Measurements from ENCODE around the gene NOX5. TPM values are rescaled to one million over a fixed set of nuclear protein-coding genes. Genes with fewer than 3 reads are reported as not detected.

Gene NOX5
- total RNA-seq, 2 donors from 2014 or later: not detected

DNA sequence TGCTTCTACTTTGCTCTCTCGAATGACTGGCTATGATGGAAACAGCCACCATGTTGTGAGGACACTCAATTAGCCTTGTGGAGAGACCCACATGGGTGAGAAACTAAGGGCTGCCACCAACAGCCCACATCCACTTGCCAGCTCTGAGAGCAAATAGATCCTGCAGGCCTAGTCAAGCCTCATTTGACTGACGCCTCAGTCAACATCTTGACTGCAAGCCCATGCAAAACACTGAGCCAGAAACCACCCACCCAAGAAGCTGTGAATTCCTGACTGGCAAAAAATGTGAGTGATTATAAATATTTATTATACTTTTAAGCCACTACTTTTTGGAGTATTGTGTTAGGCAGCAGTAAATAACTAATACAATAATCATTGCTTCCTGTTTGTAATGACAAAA, 58.4 kb downstream of the NOX5 start:
- DNase-seq (no peak), ATAC-seq (no peak)
- Mint-ChIP-seq H3K4me1 (peaks cover 14% of the 10 kb centered on the region), H3K4me3 (no peak overlapping the region), H3K36me3 (ENCODE audit: low read depth) (peaks cover 4% of the 10 kb centered on the region), H3K27me3 (peaks cover 55% of the 10 kb centered on the region), H3K27ac (no peak overlapping the region)
- no peaks in the 10 kb centered on the region for H3K9me3 ChIP-seq (ENCODE audit: control insufficient read depth, low read length, poor library complexity, severe bottlenecking)

DNA sequence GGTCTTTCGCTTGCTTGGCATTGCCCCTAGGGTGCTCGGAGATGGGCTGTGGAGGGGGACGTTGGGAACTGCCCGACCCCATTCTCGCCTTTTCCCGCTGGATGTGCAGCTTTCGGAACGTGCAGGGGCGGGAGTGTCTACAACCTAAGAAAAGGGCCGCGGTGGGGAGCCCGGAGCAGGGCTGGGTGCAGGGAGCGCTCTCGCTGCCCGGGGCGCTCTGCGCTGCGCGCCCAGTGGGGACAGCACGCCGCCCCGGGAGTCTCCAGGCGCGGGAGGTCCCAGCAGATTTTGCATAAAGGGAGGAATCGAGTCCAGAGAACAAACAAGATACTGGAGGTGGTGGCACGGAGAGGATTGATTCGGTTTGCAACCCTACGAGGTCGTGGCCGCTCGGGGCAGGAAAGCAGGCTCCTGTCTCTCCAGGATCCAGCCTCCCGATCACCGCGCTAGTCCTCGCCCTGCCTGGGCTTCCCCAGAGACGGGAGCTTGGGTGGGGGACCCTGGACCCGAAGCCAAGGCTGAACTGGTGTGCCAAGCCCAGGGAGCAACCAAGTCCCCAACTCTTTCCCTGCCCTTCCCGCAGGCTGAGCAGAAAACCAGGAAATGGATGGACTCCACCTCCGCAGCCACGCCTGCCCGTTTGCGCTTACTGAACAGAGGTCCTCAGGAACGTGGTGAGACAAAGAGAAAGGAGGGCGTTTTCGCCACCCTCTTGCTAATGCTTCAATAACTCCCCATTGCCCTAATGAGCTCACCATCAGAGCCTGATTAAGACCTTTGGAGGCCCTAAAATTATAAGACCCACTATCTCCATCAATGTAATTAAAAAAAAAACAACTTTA, 59.7 kb downstream of the NOX5 start:
- H3K36me3 Mint-ChIP-seq (ENCODE audit: low read depth): peaks cover 4% of the 10 kb centered on the region
- H3K4me3 Mint-ChIP-seq: peak overlapping the region; percentile 81
- H3K4me1 Mint-ChIP-seq: peaks cover 14% of the 10 kb centered on the region
- H3K9me3 ChIP-seq (ENCODE audit: control insufficient read depth, low read length, poor library complexity, severe bottlenecking): no peaks in the 10 kb centered on the region
- DNase-seq: no peak
- H3K27ac Mint-ChIP-seq: no peak overlapping the region
- peaks cover 55% of the 10 kb centered on the region for H3K27me3 Mint-ChIP-seq
- ATAC-seq: no peak

DNA sequence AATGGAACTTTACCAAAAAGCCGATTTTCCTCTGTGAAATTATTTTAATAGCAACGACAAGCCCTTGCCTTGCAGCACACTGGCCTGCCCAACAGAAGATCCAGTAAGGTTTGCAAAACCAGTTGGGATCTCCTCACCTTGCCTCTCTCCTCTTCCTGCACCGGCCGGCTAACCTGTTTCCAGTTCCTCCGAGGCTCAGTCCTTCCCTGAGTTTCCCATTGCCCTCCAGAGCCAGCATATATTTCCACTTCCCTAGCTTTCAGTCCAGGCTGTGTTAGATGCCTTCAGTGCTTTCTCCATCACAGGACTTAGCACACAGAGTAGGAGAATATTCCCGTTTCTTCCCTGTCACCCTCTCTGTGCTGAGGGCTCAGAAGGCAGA, 60.3 kb downstream of the NOX5 start:
- ATAC-seq (no peak), DNase-seq (no peak)
- Mint-ChIP-seq H3K4me3 (peak overlapping the region; percentile 81), H3K36me3 (ENCODE audit: low read depth) (peaks cover 4% of the 10 kb centered on the region), H3K27me3 (peaks cover 55% of the 10 kb centered on the region), H3K4me1 (peaks cover 14% of the 10 kb centered on the region), H3K27ac (no peak overlapping the region)
- no peaks in the 10 kb centered on the region for H3K9me3 ChIP-seq (ENCODE audit: control insufficient read depth, low read length, poor library complexity, severe bottlenecking)

DNA sequence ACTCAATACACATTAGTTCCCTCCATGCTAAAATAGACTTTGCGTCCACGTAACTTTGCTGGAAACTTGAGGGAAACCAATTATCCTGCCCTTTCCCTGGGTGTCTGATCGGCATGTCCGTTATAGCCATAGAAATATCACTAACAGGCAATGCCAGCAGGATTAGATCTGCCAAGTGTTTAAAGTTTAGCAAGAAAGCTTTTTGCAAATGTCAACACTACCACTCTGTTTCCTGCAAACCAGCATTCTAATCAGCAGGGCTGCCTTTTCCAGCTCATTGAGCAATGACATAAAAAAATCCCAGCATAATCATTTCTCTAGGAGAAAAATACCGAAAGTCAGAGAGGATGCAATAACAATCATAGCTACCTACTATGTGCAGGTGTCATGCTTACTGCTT, 60.9 kb downstream of the NOX5 start:
- Mint-ChIP-seq H3K36me3 (ENCODE audit: low read depth) (peaks cover 4% of the 10 kb centered on the region), H3K4me3 (no peak overlapping the region)

DNA sequence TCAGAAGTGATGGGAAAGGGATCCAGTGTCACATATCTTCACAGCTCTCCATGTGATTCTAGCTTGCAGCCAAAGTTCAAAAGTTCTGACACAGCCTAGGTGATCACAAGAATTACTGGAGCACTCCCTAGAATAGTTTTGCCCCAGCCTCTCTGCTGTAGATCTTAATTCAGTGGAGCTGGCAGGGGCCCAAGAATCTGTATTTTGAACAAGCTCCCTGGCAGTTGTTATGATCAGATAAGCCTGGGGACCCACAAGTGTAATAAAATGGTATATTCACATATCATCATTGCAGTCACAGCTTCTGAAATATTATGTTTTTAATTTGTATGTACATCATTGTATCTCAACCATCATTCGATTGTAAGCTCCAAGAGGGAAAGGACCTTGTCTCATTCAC, 62.3 kb downstream of the NOX5 start:
- Mint-ChIP-seq H3K4me3 (no peak overlapping the region), H3K27ac (no peak overlapping the region), H3K27me3 (peaks cover 57% of the 10 kb centered on the region), H3K4me1 (peaks cover 19% of the 10 kb centered on the region), H3K36me3 (ENCODE audit: low read depth) (peaks cover 4% of the 10 kb centered on the region)
- ATAC-seq (no peak), DNase-seq (no peak)
- no peaks in the 10 kb centered on the region for H3K9me3 ChIP-seq (ENCODE audit: control insufficient read depth, low read length, poor library complexity, severe bottlenecking)

More for the DNA sequence above, 60.9 kb downstream of the NOX5 start:
- H3K9me3 ChIP-seq (ENCODE audit: control insufficient read depth, low read length, poor library complexity, severe bottlenecking): no peaks in the 10 kb centered on the region
- DNase-seq (no peak), ATAC-seq (no peak)
- Mint-ChIP-seq H3K27me3 (peaks cover 55% of the 10 kb centered on the region), H3K27ac (no peak overlapping the region), H3K4me1 (peaks cover 14% of the 10 kb centered on the region)

DNA sequence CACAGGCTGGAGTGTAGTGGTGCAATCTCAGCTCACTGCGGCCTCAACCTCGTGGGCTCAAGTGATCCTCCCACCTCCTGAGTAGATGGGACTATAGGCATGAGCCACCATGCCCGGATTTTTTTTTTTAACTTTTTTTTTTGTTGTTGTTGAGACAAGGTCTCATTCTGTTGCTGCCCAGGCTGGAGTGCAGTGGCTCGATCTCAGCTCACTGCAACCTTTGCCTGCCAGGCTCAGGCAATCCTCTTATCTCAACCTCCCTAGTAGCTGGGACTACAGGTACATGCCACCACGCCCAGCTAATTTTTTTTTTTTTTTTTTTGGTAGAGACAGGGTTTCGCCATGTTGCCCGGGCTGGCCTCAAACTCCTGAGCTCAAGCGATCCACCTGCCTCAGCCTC, 64.1 kb downstream of the NOX5 start:
- H3K4me1 Mint-ChIP-seq: peaks cover 28% of the 10 kb centered on the region
- no peaks in the 10 kb centered on the region for H3K9me3 ChIP-seq (ENCODE audit: control insufficient read depth, low read length, poor library complexity, severe bottlenecking)
- DNase-seq (no peak), ATAC-seq (no peak)
- no peak overlapping the region for H3K4me3 Mint-ChIP-seq
- peaks cover 40% of the 10 kb centered on the region for H3K27me3 Mint-ChIP-seq
- no peak overlapping the region for H3K27ac Mint-ChIP-seq
- H3K36me3 Mint-ChIP-seq (ENCODE audit: low read depth): peaks cover 1% of the 10 kb centered on the region

DNA sequence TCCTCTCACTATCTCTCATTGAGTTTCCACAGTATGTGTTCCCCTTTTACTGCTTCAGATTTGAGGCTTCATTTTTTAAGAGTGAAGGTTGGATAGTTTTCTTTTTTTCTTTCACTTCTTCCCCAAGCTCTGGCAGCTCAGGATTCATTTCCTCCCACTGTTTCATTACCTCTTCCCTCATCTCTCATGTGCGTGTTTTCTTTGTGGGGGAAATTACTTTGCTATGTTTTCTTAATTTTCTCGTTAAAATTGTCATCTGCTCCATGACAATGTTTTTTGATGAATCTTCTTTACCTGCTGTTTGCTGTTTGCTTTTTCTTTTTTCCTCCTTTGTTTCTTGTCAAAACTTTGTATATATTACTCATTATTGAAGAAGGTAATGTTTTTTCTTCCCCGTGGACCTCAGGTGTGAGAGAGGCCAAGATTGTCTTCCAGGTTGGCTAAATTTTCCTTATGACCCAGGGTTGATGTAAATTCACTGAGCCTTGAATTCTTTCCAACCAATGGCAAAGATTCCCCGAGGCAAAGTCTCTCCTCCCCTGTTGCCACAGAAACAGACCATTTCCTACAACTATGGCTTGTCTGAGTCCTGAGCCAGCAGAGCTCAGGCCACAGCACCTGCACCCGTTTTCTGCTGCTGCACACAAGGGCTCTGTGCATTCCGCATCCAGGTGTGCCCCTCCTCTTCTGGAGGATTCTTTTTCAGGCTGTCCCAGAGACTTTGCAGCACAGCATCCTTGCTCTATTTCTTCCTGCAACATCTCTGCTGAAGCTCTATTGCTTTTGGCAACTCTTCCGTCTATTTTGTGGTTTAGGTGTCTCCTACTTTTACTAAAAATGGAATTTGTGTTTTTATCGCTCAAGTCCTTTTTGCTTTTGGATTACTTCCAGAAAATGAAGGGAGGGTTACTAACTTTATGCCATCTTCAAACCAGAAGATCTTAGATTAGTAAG, 66.1 kb downstream of the NOX5 start:
- Mint-ChIP-seq H3K27me3 (peaks cover 21% of the 10 kb centered on the region), H3K27ac (peak overlapping the region; percentile 44), H3K36me3 (ENCODE audit: low read depth) (no peaks in the 10 kb centered on the region), H3K4me1 (peaks cover 18% of the 10 kb centered on the region), H3K4me3 (no peak overlapping the region)
- no peaks in the 10 kb centered on the region for H3K9me3 ChIP-seq (ENCODE audit: control insufficient read depth, low read length, poor library complexity, severe bottlenecking)
- ATAC-seq (no peak), DNase-seq (no peak)

DNA sequence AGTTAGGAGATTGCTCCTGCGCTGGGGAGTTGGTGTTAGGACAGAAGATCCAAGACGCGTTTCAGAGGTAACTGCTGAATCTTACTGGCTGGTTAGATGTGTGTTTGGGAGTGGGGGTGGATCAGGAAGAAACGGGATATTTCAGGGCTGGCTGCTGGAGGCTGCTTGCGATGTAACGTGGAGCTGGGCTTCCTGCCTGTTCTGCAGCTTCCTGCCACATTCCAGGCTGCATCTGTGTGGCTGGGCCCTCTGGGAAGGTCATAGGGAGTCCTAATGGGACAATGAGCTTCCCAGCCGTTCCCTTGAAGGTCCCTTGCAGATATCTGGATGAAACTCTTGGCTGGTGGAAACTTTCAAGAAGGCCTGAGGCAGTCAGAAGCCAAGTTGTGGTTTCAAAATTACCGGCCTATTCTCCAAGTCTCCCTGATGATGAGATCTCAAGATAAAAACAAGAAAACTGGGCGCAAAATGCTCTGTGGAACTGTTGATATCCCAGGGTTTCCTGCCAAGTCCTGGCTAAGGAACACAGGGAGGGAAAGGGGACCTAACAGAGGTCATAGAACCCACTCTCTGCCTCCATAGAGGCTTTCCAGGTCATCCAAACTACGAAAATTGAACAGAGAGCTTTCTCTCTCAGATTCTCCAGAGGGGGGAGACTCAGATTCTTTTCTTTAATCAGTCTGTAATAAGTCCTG, 67.0 kb downstream of the NOX5 start:
- Mint-ChIP-seq H3K4me3 (no peak overlapping the region), H3K36me3 (ENCODE audit: low read depth) (no peaks in the 10 kb centered on the region), H3K27ac (peak overlapping the region; percentile 86), H3K27me3 (peaks cover 15% of the 10 kb centered on the region), H3K4me1 (peaks cover 18% of the 10 kb centered on the region)
- H3K9me3 ChIP-seq (ENCODE audit: control insufficient read depth, low read length, poor library complexity, severe bottlenecking): no peaks in the 10 kb centered on the region
- ATAC-seq (no peak), DNase-seq (no peak)

DNA sequence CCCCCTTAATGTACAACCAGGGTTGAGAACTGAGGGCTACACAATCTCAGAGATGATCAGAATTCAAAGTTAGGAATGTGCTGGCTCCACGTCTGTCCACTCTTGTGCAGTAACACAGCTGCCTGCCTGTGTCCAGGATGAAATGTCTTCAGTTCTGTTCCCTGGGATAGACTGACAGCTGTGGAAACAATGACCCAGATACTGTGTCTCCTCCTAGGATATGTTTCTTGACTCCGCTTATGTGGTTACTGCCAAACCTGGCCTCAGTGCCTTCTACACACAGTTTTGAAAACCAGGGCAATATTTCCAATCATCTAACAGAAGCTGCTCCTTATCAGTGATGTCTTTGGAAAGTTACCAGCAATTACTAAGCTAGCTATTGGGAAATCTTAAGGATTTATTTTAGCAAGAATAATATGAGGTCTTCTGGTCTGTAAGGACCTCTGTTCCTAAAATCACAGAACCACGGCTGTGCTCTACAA, 67.6 kb downstream of the NOX5 start:
- peak overlapping the region; percentile 86 for H3K27ac Mint-ChIP-seq
- H3K4me1 Mint-ChIP-seq: peaks cover 18% of the 10 kb centered on the region
- H3K36me3 Mint-ChIP-seq (ENCODE audit: low read depth): no peaks in the 10 kb centered on the region
- peak overlapping the region; percentile 7 for H3K4me3 Mint-ChIP-seq
- H3K27me3 Mint-ChIP-seq: peaks cover 17% of the 10 kb centered on the region
- ATAC-seq (no peak), DNase-seq (no peak)
- no peaks in the 10 kb centered on the region for H3K9me3 ChIP-seq (ENCODE audit: control insufficient read depth, low read length, poor library complexity, severe bottlenecking)

DNA sequence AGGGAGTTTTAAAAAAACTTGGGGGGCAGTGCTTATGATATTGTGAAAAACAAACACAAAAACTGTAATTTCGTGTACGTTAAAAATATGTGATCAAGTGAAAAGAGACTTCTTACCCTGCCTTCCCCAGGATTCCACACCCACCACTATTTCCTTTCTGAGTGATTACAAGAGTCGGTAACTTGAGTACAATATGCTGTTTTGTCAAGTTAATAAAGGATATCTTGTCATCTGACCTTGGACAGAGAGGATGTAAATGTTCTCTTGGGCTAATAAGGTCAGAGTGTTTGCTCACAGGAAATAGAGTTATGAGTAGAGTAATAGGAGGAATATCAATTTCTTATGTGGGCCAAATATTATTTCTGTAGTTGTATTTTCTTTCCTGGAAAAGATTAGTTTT, 68.1 kb downstream of the NOX5 start:
- H3K9me3 ChIP-seq (ENCODE audit: control insufficient read depth, low read length, poor library complexity, severe bottlenecking): no peaks in the 10 kb centered on the region
- peaks cover 2% of the 10 kb centered on the region for H3K36me3 Mint-ChIP-seq (ENCODE audit: low read depth)
- peak overlapping the region; percentile 86 for H3K27ac Mint-ChIP-seq
- peak; percentile 27 for ATAC-seq
- H3K4me1 Mint-ChIP-seq: peaks cover 18% of the 10 kb centered on the region
- no peak for DNase-seq
- H3K4me3 Mint-ChIP-seq: peak overlapping the region; percentile 7
- peaks cover 22% of the 10 kb centered on the region for H3K27me3 Mint-ChIP-seq

DNA sequence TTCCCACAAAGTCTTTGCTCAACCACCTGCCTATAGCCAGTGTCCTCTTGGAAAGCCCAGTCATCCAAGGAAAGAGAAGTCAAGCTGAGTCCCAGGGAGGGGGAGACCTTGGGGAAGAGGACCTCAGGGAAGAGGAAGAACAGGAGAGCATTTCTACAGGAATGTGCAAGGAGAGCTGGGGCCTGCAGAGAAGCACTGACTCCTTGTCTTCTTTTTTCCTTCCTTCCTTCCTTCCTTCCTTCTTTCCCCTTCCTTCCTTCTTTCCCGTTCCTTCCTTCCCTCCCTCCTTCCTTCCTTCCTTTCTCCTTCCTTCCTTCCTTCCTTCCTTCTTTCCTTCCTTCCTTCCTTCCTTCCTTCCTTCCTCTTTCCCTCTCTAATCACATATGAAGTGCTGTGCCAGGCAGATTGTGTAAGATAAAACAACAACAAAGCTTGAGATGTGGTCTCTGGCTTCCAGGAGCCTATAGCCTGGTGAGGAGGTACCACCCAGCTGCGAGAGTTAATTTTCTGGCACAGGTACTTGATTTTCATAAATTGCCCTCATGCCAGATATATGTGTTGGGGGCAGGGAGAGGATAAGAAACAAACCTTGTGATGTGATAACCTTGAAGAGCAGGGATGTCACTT, 70.0 kb downstream of the NOX5 start:
- peaks cover 5% of the 10 kb centered on the region for H3K36me3 Mint-ChIP-seq (ENCODE audit: low read depth)
- H3K27ac Mint-ChIP-seq: no peak overlapping the region
- no peak overlapping the region for H3K4me3 Mint-ChIP-seq
- no peak for ATAC-seq
- H3K4me1 Mint-ChIP-seq: peaks cover 23% of the 10 kb centered on the region
- peaks cover 33% of the 10 kb centered on the region for H3K27me3 Mint-ChIP-seq
- no peaks in the 10 kb centered on the region for H3K9me3 ChIP-seq (ENCODE audit: control insufficient read depth, low read length, poor library complexity, severe bottlenecking)
- no peak for DNase-seq

DNA sequence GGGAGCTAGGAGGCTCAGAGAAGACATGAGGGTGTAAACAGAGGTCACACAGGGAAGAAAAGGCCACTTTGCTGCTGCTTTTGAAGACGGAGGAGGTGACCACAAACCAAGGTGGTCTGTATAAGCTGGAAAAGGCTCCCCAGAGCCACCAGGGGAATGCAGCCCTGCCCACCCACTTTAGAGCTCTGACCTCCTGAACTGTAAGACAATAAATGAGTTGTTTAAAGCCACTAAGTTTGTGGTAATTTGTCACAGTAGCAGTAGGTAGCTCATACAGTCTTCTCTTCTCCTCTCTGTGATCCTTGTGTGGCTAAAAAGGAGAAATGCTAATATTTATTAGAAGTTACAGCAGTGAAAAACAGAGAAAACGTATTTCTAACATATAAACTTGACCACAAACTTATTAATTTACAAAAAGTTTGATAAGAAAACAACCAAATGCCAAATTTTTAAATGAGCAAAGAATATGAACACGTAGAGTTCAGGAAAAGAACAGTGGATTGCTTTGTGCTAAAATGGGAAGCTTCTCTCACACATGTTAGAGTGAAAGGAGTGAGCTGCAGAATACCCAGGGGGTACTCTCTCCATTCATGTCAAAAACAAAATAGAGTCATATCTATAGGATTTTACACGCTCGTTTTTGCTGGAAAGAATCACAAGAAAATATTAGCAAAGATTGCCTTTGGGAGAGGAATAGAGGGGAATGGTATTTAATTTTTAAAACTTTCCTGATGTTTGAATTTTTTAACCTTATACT, 71.0 kb downstream of the NOX5 start:
- Mint-ChIP-seq H3K27ac (no peak overlapping the region), H3K36me3 (ENCODE audit: low read depth) (peaks cover 5% of the 10 kb centered on the region), H3K4me3 (no peak overlapping the region), H3K4me1 (peaks cover 23% of the 10 kb centered on the region), H3K27me3 (peaks cover 35% of the 10 kb centered on the region)
- ATAC-seq (no peak), DNase-seq (no peak)
- no peaks in the 10 kb centered on the region for H3K9me3 ChIP-seq (ENCODE audit: control insufficient read depth, low read length, poor library complexity, severe bottlenecking)

All from T-helper 17 cell (primary cell).